Type B pancreatic cell (in vitro differentiated cells): ENCODE measurements around the gene CHCHD6. TPM values are rescaled to one million over a fixed set of nuclear protein-coding genes. Genes with fewer than 3 reads are reported as not detected.

Source experiments
- DNase-seq: peaks from one replicate; pipeline ENCODE4 v3.0.0; 2021; ENCODE audit warnings: mixed read lengths; ENCODE audit not compliant: unreplicated experiment; ENCODE audit errors: extremely low spot score
- H3K27ac Mint-ChIP-seq: 2 replicates; pipeline ENCODE4 v1.8.0; 2021; ENCODE audit warnings: mild to moderate bottlenecking, mixed read lengths
- H3K27me3 Mint-ChIP-seq: 2 replicates; pipeline ENCODE4 v1.8.0; 2021; ENCODE audit warnings: mixed read lengths
- H3K36me3 Mint-ChIP-seq: 2 replicates; pipeline ENCODE4 v1.8.0; 2021; ENCODE audit warnings: mixed read lengths
- H3K4me1 Mint-ChIP-seq: one replicate; pipeline ENCODE4 v1.8.0; 2021; ENCODE audit warnings: mixed read lengths; ENCODE audit not compliant: unreplicated experiment
- H3K4me3 Mint-ChIP-seq: 2 replicates; pipeline ENCODE4 v1.8.0; 2021; ENCODE audit warnings: mild to moderate bottlenecking, mixed read lengths
- H3K9me3 Mint-ChIP-seq: 2 replicates; pipeline ENCODE4 v1.8.0; 2021; ENCODE audit warnings: mixed read lengths
- total RNA-seq: library from RNA; stranded (reverse); gene quantifications from 2 replicates; pipeline ENCODE4 v1.2.1, GENCODE V29; 2021; ENCODE audit warnings: low replicate concordance
- TF ChIP-seq, protein P1 (sequence below): fragments of 200-600 bp; sonication (generic); conservative IDR thresholded peaks from 2 replicates; pipeline ENCODE4 v1.5.0; 2021; ENCODE audit warnings: antibody characterized with exemption, mild to moderate bottlenecking

Gene CHCHD6
- total RNA-seq, 1 donor from 2014 or later = 17.5 TPM

DNA sequence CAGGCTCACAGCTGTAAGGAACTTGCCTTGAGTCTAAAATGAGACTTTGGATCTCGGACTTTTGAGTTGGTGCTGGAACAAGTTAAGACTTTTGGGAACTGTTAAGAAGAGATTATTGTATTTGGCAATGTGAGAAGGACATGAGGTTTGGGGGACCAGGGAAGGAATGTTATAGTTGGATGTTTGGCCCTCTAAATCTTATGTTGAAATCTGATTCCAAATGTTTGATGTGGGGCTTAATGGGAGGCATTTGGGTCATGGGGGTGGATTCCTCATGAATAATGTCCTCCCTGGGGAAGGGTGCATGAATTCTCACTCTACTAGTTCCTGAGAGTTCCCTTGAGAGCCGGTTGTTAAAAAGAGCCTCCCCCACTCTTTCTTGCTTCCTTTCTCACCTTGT, 18.5 kb upstream of the CHCHD6 start:
- Mint-ChIP-seq H3K9me3 (no peaks in the 10 kb centered on the region), H3K4me1 (peaks cover 12% of the 10 kb centered on the region), H3K4me3 (no peak overlapping the region), H3K27ac (no peak overlapping the region), H3K27me3 (peaks cover 16% of the 10 kb centered on the region), H3K36me3 (no peaks in the 10 kb centered on the region)
- no peak for DNase-seq
- TF ChIP-seq, protein P1, sequence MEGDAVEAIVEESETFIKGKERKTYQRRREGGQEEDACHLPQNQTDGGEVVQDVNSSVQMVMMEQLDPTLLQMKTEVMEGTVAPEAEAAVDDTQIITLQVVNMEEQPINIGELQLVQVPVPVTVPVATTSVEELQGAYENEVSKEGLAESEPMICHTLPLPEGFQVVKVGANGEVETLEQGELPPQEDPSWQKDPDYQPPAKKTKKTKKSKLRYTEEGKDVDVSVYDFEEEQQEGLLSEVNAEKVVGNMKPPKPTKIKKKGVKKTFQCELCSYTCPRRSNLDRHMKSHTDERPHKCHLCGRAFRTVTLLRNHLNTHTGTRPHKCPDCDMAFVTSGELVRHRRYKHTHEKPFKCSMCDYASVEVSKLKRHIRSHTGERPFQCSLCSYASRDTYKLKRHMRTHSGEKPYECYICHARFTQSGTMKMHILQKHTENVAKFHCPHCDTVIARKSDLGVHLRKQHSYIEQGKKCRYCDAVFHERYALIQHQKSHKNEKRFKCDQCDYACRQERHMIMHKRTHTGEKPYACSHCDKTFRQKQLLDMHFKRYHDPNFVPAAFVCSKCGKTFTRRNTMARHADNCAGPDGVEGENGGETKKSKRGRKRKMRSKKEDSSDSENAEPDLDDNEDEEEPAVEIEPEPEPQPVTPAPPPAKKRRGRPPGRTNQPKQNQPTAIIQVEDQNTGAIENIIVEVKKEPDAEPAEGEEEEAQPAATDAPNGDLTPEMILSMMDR = no peak

DNA sequence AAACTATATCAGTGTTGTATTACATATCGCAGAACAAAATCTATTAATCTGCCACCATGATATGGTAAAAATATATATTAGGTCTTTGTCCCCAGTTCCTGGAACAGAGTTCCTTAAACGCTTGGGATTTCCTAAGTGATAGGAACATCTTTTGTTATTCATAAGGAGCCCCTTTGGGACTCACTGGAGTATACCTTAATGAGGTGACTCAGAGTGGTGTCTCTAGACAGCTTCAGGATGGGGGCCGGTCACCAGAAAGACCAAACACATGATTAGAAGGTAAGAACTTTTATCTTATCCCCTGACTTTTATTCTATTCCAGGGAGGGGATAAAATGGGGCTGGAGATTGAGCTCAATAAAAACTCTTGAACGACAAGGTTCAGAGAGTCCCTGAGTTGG, 12.3 kb upstream of the CHCHD6 start:
- no peak for DNase-seq
- Mint-ChIP-seq H3K4me3 (no peak overlapping the region), H3K27ac (no peak overlapping the region), H3K4me1 (no peaks in the 10 kb centered on the region), H3K27me3 (peaks cover 37% of the 10 kb centered on the region), H3K36me3 (no peaks in the 10 kb centered on the region), H3K9me3 (no peaks in the 10 kb centered on the region)
- TF ChIP-seq, protein P1 = no peak

DNA sequence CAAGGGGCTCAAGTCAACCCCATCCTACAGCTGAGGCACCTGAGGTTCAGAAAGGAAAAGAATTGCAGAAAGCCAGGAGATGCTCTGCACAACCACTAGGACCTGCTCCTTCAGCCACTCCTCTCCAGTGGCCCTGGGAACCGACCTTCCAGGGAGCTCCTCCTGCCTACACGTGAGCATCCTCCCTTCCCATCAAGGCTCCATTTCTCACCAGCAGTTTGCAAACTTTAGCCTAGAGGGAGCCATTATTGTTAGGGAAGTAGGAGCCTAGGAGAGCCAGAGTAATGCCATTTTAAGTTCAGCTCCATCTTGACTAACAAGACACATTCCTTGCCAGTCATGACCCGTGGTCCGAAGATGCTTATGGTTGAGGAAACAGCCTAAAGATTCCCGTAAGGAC, 11.2 kb upstream of the CHCHD6 start:
- H3K27me3 Mint-ChIP-seq = peaks cover 41% of the 10 kb centered on the region
- H3K9me3 Mint-ChIP-seq = no peaks in the 10 kb centered on the region

DNA sequence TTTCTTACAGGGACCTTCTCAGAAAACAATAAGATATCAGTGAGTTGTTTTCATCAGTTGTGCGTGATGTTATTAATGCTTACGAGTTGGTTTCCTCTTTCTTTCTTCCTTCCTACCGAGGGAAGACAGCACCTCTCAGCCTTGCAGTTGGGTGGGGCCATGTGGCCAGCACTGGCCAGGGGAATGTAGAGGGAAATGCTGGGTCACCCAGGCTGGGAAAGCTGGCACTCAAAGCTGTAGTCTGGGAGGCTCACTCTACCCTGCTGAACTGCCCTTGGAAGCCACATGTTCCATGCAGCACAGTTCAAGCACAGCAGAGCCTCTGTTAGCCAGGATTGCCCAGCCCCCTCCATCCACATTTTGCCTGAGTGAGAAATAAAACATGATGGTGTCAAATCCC, 10.1 kb upstream of the CHCHD6 start:
- Mint-ChIP-seq H3K27ac (no peak overlapping the region), H3K36me3 (no peaks in the 10 kb centered on the region), H3K4me1 (no peaks in the 10 kb centered on the region), H3K4me3 (no peak overlapping the region), H3K27me3 (peaks cover 40% of the 10 kb centered on the region), H3K9me3 (no peaks in the 10 kb centered on the region)
- TF ChIP-seq, protein P1 = no peak
- DNase-seq = no peak

More for the DNA sequence above, 11.2 kb upstream of the CHCHD6 start:
- Mint-ChIP-seq H3K36me3 (no peaks in the 10 kb centered on the region), H3K4me1 (no peaks in the 10 kb centered on the region), H3K4me3 (no peak overlapping the region), H3K27ac (no peak overlapping the region)
- TF ChIP-seq, protein P1 = no peak
- no peak for DNase-seq

DNA sequence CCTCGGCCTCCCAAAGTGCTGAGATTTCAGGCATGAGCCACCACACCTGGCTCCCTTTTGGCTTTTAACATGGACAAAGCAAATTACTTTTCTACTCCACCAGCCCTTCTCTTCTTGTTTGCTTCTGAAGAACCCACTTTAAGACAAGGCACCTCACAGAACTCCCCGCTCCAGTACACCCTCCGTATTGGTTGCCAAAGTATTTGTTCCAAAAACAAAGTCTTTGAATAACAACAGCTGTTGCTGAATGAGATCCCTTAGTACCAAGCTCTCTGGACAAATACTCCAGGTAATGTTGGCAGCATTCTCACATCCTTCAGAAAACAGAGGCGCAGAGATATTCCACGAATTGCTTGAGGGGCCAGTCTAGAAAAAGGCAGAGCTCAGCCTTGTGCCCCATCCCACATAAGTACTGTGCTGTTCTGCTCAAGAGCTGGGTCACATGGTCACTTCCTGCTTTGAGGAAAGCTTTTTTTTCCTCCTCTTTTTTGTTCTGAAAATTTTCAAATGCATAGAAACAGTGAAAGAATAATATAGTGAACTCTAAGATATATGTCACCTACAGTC, 7.3 kb upstream of the CHCHD6 start:
- no peaks in the 10 kb centered on the region for H3K36me3 Mint-ChIP-seq
- peaks cover 6% of the 10 kb centered on the region for H3K9me3 Mint-ChIP-seq
- H3K4me1 Mint-ChIP-seq = no peaks in the 10 kb centered on the region
- H3K27me3 Mint-ChIP-seq = peaks cover 48% of the 10 kb centered on the region
- H3K27ac Mint-ChIP-seq = no peak overlapping the region
- DNase-seq = no peak
- TF ChIP-seq, protein P1 = no peak
- H3K4me3 Mint-ChIP-seq = no peak overlapping the region

DNA sequence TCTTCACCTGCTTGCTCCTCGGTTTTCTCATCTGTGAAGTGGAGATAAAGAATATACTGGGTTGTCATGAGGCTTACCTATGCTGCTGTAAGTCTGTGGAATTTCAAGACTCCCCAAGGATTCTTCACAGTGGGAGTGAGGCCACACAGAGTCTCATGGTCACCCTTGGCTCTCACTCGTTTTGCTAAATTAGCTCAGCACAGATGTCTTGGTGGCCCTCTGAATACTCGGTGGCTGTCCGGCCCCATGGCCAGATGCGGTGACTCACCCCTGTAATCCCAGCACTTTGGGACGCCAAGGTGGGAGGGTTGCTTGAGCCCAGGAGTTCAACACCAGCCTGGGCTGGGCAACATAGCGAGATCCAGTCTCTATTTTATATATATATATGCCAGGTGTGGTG, 5.0 kb upstream of the CHCHD6 start:
- Mint-ChIP-seq H3K9me3 (peaks cover 6% of the 10 kb centered on the region), H3K4me3 (no peak overlapping the region), H3K36me3 (no peaks in the 10 kb centered on the region), H3K27ac (no peak overlapping the region), H3K27me3 (peaks cover 46% of the 10 kb centered on the region), H3K4me1 (peaks cover 9% of the 10 kb centered on the region)
- no peak for DNase-seq
- TF ChIP-seq, protein P1 = no peak
